RWPE2 (cell line): ENCODE measurements around the gene CHGA.
A peak's percentile ranks its signal among the peaks of the same experiment; 100 is the strongest.

Experiments used
- ATAC-seq: fragments of 200-7000 bp; cut with Tn5 transposase; 3 replicates; pipeline ENCODE4 v1.9.1; 2021; ENCODE audit warnings: low read depth
- DNase-seq: peaks from one replicate; pipeline ENCODE4 v3.0.0-alpha.2; 2020; ENCODE audit warnings: low spot score
- H3K27ac ChIP-seq: fragments of 450-650 bp; 2 replicates; pipeline ENCODE4 v1.5.1; 2017; ENCODE audit warnings: mild to moderate bottlenecking; ENCODE audit not compliant: poor library complexity, severe bottlenecking
- H3K27me3 ChIP-seq: fragments of 250-450 bp; sonication (Bioruptor Pico); 2 replicates; pipeline ENCODE4 v1.5.1; 2021; ENCODE audit warnings: mild to moderate bottlenecking, moderate library complexity; ENCODE audit not compliant: insufficient read depth, poor library complexity, severe bottlenecking
- H3K36me3 ChIP-seq: fragments of 250-450 bp; sonication (Bioruptor Pico); 2 replicates; pipeline ENCODE4 v1.5.1; 2020; ENCODE audit warnings: low read depth, mild to moderate bottlenecking, moderate library complexity
- H3K4me1 ChIP-seq: fragments of 250-450 bp; sonication (Bioruptor Pico); 2 replicates; pipeline ENCODE4 v1.5.1; 2021; ENCODE audit warnings: mild to moderate bottlenecking, moderate library complexity; ENCODE audit not compliant: insufficient read depth, poor library complexity, severe bottlenecking
- H3K4me3 ChIP-seq: fragments of 250-450 bp; sonication (Bioruptor Pico); 2 replicates; pipeline ENCODE4 v1.5.1; 2021; ENCODE audit warnings: mild to moderate bottlenecking, moderate library complexity; ENCODE audit not compliant: severe bottlenecking
- H3K9me3 ChIP-seq: fragments of 250-450 bp; sonication (Bioruptor Pico); 2 replicates; pipeline ENCODE4 v1.5.1; 2021; ENCODE audit warnings: mild to moderate bottlenecking, moderate library complexity; ENCODE audit not compliant: severe bottlenecking
- CTCF ChIP-seq: fragments of 450-650 bp; IDR thresholded peaks from one replicate; pipeline ENCODE4 v1.5.1; 2017; ENCODE audit warnings: mild to moderate bottlenecking, moderate library complexity; ENCODE audit not compliant: poor library complexity, severe bottlenecking

The CHGA gene

DNA sequence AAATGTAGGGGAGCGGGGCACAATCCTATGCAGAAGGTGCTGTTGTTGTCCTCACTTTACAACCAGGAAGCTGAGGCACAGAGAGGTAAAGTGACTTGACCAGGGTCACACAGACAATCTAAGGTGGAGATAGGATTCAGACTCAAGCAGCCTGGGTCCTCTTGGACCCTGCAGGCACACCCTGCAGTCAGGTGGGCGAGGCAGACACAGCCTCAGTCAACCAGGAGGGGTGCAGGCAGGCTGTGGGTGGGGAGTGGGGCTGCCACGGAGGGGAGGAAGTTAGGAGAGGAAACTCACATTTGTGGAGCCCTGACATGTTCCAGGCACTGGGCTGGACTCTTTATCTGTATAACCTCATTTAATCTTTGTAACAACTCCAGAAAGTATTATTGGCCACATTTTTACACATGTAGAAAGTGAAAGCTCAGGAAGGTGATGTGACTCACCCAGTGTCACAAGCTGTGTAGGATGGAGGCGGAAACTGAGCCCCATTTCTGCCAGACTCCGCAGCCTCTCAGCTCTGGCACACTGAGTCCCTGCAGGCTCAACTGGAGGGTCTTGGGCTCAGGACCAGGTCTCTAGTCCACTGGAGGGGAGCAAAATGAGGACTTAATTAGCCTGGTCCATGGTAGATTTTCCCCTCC, 24.9 kb upstream of the CHGA start:
- no peak for TF ChIP-seq CTCF
- Histone ChIP-seq H3K4me1 (no peaks in the 10 kb centered on the region), H3K27ac (no peak overlapping the region), H3K27me3 (peaks cover 11% of the 10 kb centered on the region), H3K9me3 (peaks cover 4% of the 10 kb centered on the region), H3K36me3 (no peaks in the 10 kb centered on the region), H3K4me3 (no peak overlapping the region)
- no peak for DNase-seq
- ATAC-seq = no peak

DNA sequence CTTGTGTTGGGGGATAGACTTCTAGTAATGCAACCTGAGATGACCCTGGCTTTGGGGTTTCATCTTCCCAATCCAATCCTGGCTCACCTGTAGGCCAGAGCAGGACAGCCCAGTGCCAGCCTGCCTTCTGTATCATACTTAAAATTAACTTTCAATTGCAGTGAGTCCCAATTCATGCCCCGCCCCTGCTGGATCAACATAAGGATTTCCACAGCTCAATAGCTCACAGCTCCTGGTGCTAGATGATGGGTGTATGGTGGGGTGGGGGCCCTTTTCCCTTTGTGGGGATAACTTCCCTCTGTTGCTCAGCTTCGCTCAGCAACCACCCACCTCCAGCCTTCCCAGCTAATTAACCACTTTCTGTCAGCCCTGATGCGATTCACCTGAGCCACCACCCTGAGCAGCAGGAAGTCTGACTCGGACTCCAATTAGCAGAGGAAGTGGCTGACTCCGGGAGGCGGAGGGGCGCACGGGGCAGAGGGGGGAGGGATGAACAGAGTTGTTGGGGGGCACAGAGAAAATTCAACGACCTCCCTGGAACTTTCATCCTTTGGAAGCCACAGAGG, 24.3 kb upstream of the CHGA start:
- H3K9me3 ChIP-seq = no peaks in the 10 kb centered on the region
- ATAC-seq (no peak), DNase-seq (no peak)
- no peaks in the 10 kb centered on the region for H3K4me1 ChIP-seq
- no peak for TF ChIP-seq CTCF
- no peaks in the 10 kb centered on the region for H3K36me3 ChIP-seq
- H3K4me3 ChIP-seq = no peak overlapping the region
- H3K27me3 ChIP-seq = peaks cover 17% of the 10 kb centered on the region
- no peak overlapping the region for H3K27ac ChIP-seq

DNA sequence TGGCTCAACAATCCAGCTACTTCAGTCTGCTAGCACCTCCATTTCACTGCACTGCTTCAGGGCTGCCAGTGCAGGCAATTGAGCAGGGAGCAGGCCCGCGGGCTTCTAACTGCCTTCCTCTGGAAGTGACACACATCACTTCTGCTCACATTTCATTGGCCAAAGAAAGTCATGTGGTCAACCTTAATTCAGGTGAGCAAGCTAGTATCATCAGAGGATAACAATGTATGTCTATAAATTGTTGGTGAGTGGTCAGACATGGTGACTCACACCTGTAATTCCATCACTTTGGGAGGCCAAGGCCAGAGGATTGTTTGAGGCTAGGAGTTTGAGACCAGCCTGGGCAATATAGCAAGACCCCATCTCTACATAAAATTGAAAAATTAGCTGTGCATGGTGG, 22.3 kb upstream of the CHGA start:
- ATAC-seq = peak; percentile 64
- peaks cover 23% of the 10 kb centered on the region for H3K27me3 ChIP-seq
- H3K27ac ChIP-seq = no peak overlapping the region
- TF ChIP-seq CTCF = no peak
- no peak for DNase-seq
- H3K9me3 ChIP-seq = no peaks in the 10 kb centered on the region
- no peaks in the 10 kb centered on the region for H3K36me3 ChIP-seq
- H3K4me3 ChIP-seq = no peak overlapping the region
- H3K4me1 ChIP-seq = no peaks in the 10 kb centered on the region

GRCh38 chr14:92902191-92902590, 20.8 kb upstream of the CHGA start:
- H3K9me3 ChIP-seq = no peaks in the 10 kb centered on the region
- no peak overlapping the region for H3K4me3 ChIP-seq
- H3K36me3 ChIP-seq = no peaks in the 10 kb centered on the region
- peaks cover 26% of the 10 kb centered on the region for H3K27me3 ChIP-seq
- DNase-seq (no peak), ATAC-seq (no peak)
- TF ChIP-seq CTCF = no peak
- no peak overlapping the region for H3K27ac ChIP-seq
- H3K4me1 ChIP-seq = no peaks in the 10 kb centered on the region

DNA sequence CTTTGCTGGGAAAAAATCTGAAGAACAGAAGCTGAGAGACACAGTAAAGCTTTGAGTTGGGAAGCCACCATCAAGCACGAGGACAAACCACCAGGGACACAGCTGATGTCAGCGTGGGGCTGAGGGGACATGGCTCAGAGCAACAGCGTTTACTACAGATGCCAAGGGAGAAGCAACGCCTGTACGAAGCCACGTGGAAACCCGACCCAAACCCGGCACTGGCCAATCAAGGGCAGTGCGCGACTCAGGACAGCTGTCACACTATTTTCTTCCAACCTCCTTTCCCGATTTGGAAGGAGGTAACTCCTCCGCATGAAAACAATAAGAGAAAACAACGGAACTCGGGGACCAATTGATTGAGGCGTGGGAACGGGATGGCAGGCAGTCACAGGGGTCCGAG, 20.2 kb upstream of the CHGA start:
- Histone ChIP-seq H3K9me3 (no peaks in the 10 kb centered on the region), H3K27ac (no peak overlapping the region), H3K4me3 (no peak overlapping the region), H3K36me3 (no peaks in the 10 kb centered on the region), H3K27me3 (peaks cover 26% of the 10 kb centered on the region), H3K4me1 (no peaks in the 10 kb centered on the region)
- DNase-seq (no peak), ATAC-seq (no peak)
- TF ChIP-seq CTCF = no peak
